ENCODE results near the gene RGS6.

GRCh38 chr14:72305561-72305960 lies 373.3 kb downstream of the RGS6 start:
- no peak for TF ChIP-seq CTCF (IDR thresholded peaks at IDR 0.05)
- no peak for TF ChIP-seq POLR2A (IDR thresholded peaks at IDR 0.05)
